Measurements from ENCODE around the gene KRT86. TPM values are rescaled to one million over a fixed set of nuclear protein-coding genes. Genes with fewer than 3 reads are reported as not detected.
A peak's percentile ranks its signal among the peaks of the same experiment; 100 is the strongest.
"Not testable (repeated sequence)": the region's sequence is repeated elsewhere in the genome, so short reads cannot be mapped to it uniquely, and the experiment has no call there.

Gene KRT86
- polyA plus RNA-seq, 2 donors: 0.04 to 0.10 TPM

- Histone ChIP-seq H3K27me3 (ENCODE audit: control insufficient read depth in 1 of 2, insufficient read depth in 2 of 2, low read length in 2 of 2) (no peaks in the 10 kb centered on the region), H3K4me1 (ENCODE audit: control insufficient read depth in 2 of 2, insufficient read depth in 2 of 2, low read length in 1 of 2) (no peaks in the 10 kb centered on the region), H3K36me3 (ENCODE audit: control insufficient read depth in 2 of 2, insufficient read depth in 2 of 2, low read length in 1 of 2) (no peaks in the 10 kb centered on the region), H3K27ac (ENCODE audit: low read depth in 2 of 2, low read length in 1 of 2) (no peak overlapping the region), H3K9me3 (ENCODE audit: control insufficient read depth in 2 of 2, insufficient read depth in 1 of 2, low read depth in 1 of 2, low read length in 1 of 2) (peaks cover 0 to 5% of the 10 kb centered on the region in 2 donors), H3K4me3 (ENCODE audit: low read depth in 1 of 2, low read length in 2 of 2) (no peak overlapping the region)
- 49 to 63% methylated on average over 10 of the region's 10 CpGs for WGBS, 2 donors
These were observed 64.0 kb downstream of the KRT86 start for GRCh38 chr12:52338241-52338960.

DNA sequence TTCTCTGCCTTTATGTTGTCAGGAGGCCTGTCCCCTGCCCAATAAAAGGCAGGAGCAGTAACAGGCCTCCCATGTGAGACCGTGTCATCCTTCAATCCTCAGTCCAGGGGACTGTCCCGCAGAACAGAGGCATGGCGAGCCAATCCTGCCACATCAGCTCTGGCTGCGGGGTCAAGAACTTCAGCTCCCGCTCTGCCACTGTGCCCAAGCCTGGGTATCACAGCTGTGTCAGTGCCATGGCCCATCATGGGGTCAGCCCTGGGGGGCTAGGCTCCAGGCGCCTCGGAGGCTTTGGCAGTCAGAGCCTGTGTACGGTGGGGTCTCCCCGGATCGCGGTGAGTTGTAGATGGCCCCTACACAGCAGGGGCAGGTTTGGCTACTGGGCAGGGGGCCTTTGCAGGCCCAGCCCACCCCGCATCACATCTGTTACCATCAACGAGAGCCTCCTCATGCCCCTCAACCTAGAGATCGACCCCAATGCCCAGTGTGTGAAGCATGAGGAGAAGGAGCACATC is 66.7 kb downstream of the KRT86 start:
- Histone ChIP-seq H3K9me3 (ENCODE audit: control insufficient read depth in 2 of 2, insufficient read depth in 1 of 2, low read depth in 1 of 2, low read length in 1 of 2) (peaks cover 0 to 3% of the 10 kb centered on the region in 2 donors), H3K36me3 (ENCODE audit: control insufficient read depth in 2 of 2, insufficient read depth in 2 of 2, low read length in 1 of 2) (no peaks in the 10 kb centered on the region), H3K4me3 (ENCODE audit: low read depth in 1 of 2, low read length in 2 of 2) (no peak overlapping the region), H3K27ac (ENCODE audit: low read depth in 2 of 2, low read length in 1 of 2) (no peak overlapping the region), H3K4me1 (ENCODE audit: control insufficient read depth in 2 of 2, insufficient read depth in 2 of 2, low read length in 1 of 2) (no peaks in the 10 kb centered on the region), H3K27me3 (ENCODE audit: control insufficient read depth in 1 of 2, insufficient read depth in 2 of 2, low read length in 2 of 2) (no peaks in the 10 kb centered on the region)
- 93 to 94% methylated on average over 14 of the region's 14 CpGs for WGBS, 2 donors

- 89 to 92% methylated on average over 2 of the region's 2 CpGs for WGBS, 2 donors
- H3K27ac ChIP-seq (ENCODE audit: low read depth in 2 of 2, low read length in 1 of 2): no peak overlapping the region
- peaks cover 0 to 2% of the 10 kb centered on the region in 2 donors for H3K4me1 ChIP-seq (ENCODE audit: control insufficient read depth in 2 of 2, insufficient read depth in 2 of 2, low read length in 1 of 2)
- H3K4me3 ChIP-seq (ENCODE audit: low read depth in 1 of 2, low read length in 2 of 2): no peak overlapping the region
- H3K9me3 ChIP-seq (ENCODE audit: control insufficient read depth in 2 of 2, insufficient read depth in 1 of 2, low read depth in 1 of 2, low read length in 1 of 2): peaks cover 0 to 3% of the 10 kb centered on the region in 2 donors
- no peaks in the 10 kb centered on the region for H3K36me3 ChIP-seq (ENCODE audit: control insufficient read depth in 2 of 2, insufficient read depth in 2 of 2, low read length in 1 of 2)
- H3K27me3 ChIP-seq (ENCODE audit: control insufficient read depth in 1 of 2, insufficient read depth in 2 of 2, low read length in 2 of 2): no peaks in the 10 kb centered on the region
These were observed 68.5 kb downstream of the KRT86 start for GRCh38 chr12:52342781-52343490.

GRCh38 chr12:52343550-52343949 is 69.1 kb downstream of the KRT86 start:
- peaks cover 0 to 2% of the 10 kb centered on the region in 2 donors for H3K4me1 ChIP-seq (ENCODE audit: control insufficient read depth in 2 of 2, insufficient read depth in 2 of 2, low read length in 1 of 2)
- no peak overlapping the region for H3K27ac ChIP-seq (ENCODE audit: low read depth in 2 of 2, low read length in 1 of 2)
- no peak overlapping the region for H3K4me3 ChIP-seq (ENCODE audit: low read depth in 1 of 2, low read length in 2 of 2)
- no peaks in the 10 kb centered on the region for H3K27me3 ChIP-seq (ENCODE audit: control insufficient read depth in 1 of 2, insufficient read depth in 2 of 2, low read length in 2 of 2)
- 74 to 99% methylated on average over 2 of the region's 2 CpGs for WGBS, 2 donors
- no peaks in the 10 kb centered on the region for H3K36me3 ChIP-seq (ENCODE audit: control insufficient read depth in 2 of 2, insufficient read depth in 2 of 2, low read length in 1 of 2)
- H3K9me3 ChIP-seq (ENCODE audit: control insufficient read depth in 2 of 2, insufficient read depth in 1 of 2, low read depth in 1 of 2, low read length in 1 of 2): peaks cover 0 to 3% of the 10 kb centered on the region in 2 donors

DNA sequence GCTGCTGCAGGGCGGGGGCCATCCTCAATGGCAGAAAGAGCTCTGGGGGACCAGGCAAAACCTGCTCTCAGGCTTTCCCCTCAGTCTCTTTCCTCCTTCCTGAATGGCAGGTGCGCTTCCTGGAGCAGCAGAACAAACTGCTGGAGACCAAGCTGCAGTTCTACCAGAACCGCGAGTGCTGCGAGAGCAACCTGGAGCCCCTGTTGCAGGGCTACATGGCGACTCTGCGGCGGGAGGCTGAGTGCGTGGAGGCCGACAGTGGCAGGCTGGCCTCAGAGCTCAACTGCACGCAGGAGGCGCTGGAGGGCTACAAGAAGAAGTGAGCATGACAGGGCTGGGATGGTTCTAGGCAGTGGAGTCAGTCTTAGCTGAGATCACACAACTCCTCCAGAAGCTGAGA is 69.7 kb downstream of the KRT86 start:
- H3K9me3 ChIP-seq (ENCODE audit: control insufficient read depth in 2 of 2, insufficient read depth in 1 of 2, low read depth in 1 of 2, low read length in 1 of 2): peaks cover 0 to 3% of the 10 kb centered on the region in 2 donors
- no peak overlapping the region for H3K27ac ChIP-seq (ENCODE audit: low read depth in 2 of 2, low read length in 1 of 2)
- no peak overlapping the region for H3K4me3 ChIP-seq (ENCODE audit: low read depth in 1 of 2, low read length in 2 of 2)
- H3K4me1 ChIP-seq (ENCODE audit: control insufficient read depth in 2 of 2, insufficient read depth in 2 of 2, low read length in 1 of 2): peaks cover 0 to 2% of the 10 kb centered on the region in 2 donors
- H3K36me3 ChIP-seq (ENCODE audit: control insufficient read depth in 2 of 2, insufficient read depth in 2 of 2, low read length in 1 of 2): no peaks in the 10 kb centered on the region
- WGBS, 2 donors: 94 to 96% methylated on average over 12 of the region's 12 CpGs
- no peaks in the 10 kb centered on the region for H3K27me3 ChIP-seq (ENCODE audit: control insufficient read depth in 1 of 2, insufficient read depth in 2 of 2, low read length in 2 of 2)

DNA sequence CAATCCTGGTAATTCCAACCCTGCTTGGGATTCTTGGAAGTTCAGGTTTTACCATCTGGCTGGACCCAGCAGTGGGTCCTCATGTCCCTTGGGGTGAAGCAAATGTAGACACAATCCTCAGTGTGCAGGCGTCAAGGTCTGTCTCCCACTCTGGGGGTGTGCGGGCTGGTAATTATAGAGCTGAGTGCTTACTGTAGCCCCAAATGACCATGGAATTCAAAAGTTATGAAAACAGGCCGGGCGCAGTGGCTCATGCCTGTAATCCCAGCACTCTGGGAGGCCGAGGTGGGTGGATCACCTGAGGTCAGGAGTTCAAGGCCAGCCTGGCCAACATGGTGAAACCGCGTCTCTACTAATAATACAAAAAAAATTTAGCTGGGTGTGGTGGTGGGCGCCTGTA is 70.6 kb downstream of the KRT86 start:
- not testable (repeated sequence) for H3K4me1 ChIP-seq (ENCODE audit: control insufficient read depth in 2 of 2, insufficient read depth in 2 of 2, low read length in 1 of 2); H3K9me3 ChIP-seq (ENCODE audit: control insufficient read depth in 2 of 2, insufficient read depth in 1 of 2, low read depth in 1 of 2, low read length in 1 of 2); H3K27me3 ChIP-seq (ENCODE audit: control insufficient read depth in 1 of 2, insufficient read depth in 2 of 2, low read length in 2 of 2); H3K36me3 ChIP-seq (ENCODE audit: control insufficient read depth in 2 of 2, insufficient read depth in 2 of 2, low read length in 1 of 2); H3K4me3 ChIP-seq (ENCODE audit: low read depth in 1 of 2, low read length in 2 of 2); H3K27ac ChIP-seq (ENCODE audit: low read depth in 2 of 2, low read length in 1 of 2)
- 83% methylated on average over 8 of the region's 8 CpGs for WGBS, 2 donors

GRCh38 chr12:52346593-52346992 is 72.1 kb downstream of the KRT86 start:
- no peaks in the 10 kb centered on the region for H3K27me3 ChIP-seq (ENCODE audit: control insufficient read depth in 1 of 2, insufficient read depth in 2 of 2, low read length in 2 of 2)
- 49 to 64% methylated on average over 4 of the region's 4 CpGs for WGBS, 2 donors
- H3K36me3 ChIP-seq (ENCODE audit: control insufficient read depth in 2 of 2, insufficient read depth in 2 of 2, low read length in 1 of 2): no peaks in the 10 kb centered on the region
- no peak overlapping the region for H3K4me3 ChIP-seq (ENCODE audit: low read depth in 1 of 2, low read length in 2 of 2)
- H3K27ac ChIP-seq (ENCODE audit: low read depth in 2 of 2, low read length in 1 of 2): no peak overlapping the region
- H3K9me3 ChIP-seq (ENCODE audit: control insufficient read depth in 2 of 2, insufficient read depth in 1 of 2, low read depth in 1 of 2, low read length in 1 of 2): peaks cover 0 to 3% of the 10 kb centered on the region in 2 donors
- peaks cover 0 to 5% of the 10 kb centered on the region in 2 donors for H3K4me1 ChIP-seq (ENCODE audit: control insufficient read depth in 2 of 2, insufficient read depth in 2 of 2, low read length in 1 of 2)

- Histone ChIP-seq H3K27ac (ENCODE audit: low read depth in 2 of 2, low read length in 1 of 2) (no peak overlapping the region), H3K4me3 (ENCODE audit: low read depth in 1 of 2, low read length in 2 of 2) (no peak overlapping the region), H3K4me1 (ENCODE audit: control insufficient read depth in 2 of 2, insufficient read depth in 2 of 2, low read length in 1 of 2) (peaks cover 0 to 5% of the 10 kb centered on the region in 2 donors), H3K9me3 (ENCODE audit: control insufficient read depth in 2 of 2, insufficient read depth in 1 of 2, low read depth in 1 of 2, low read length in 1 of 2) (peaks cover 0 to 3% of the 10 kb centered on the region in 2 donors), H3K27me3 (ENCODE audit: control insufficient read depth in 1 of 2, insufficient read depth in 2 of 2, low read length in 2 of 2) (no peaks in the 10 kb centered on the region), H3K36me3 (ENCODE audit: control insufficient read depth in 2 of 2, insufficient read depth in 2 of 2, low read length in 1 of 2) (no peaks in the 10 kb centered on the region)
- 76 to 87% methylated on average over 9 of the region's 9 CpGs for WGBS, 2 donors
These were observed 72.6 kb downstream of the KRT86 start for GRCh38 chr12:52347016-52347415.

GRCh38 chr12:52347551-52348510 is 73.4 kb downstream of the KRT86 start:
- WGBS, 2 donors: 68 to 72% methylated on average over 16 of the region's 16 CpGs
- Histone ChIP-seq H3K4me3 (ENCODE audit: low read depth in 1 of 2, low read length in 2 of 2) (no peak overlapping the region), H3K27me3 (ENCODE audit: control insufficient read depth in 1 of 2, insufficient read depth in 2 of 2, low read length in 2 of 2) (no peaks in the 10 kb centered on the region), H3K9me3 (ENCODE audit: control insufficient read depth in 2 of 2, insufficient read depth in 1 of 2, low read depth in 1 of 2, low read length in 1 of 2) (peaks cover 0 to 3% of the 10 kb centered on the region in 2 donors), H3K36me3 (ENCODE audit: control insufficient read depth in 2 of 2, insufficient read depth in 2 of 2, low read length in 1 of 2) (no peaks in the 10 kb centered on the region), H3K4me1 (ENCODE audit: control insufficient read depth in 2 of 2, insufficient read depth in 2 of 2, low read length in 1 of 2) (peaks cover 0 to 6% of the 10 kb centered on the region in 2 donors), H3K27ac (ENCODE audit: low read depth in 2 of 2, low read length in 1 of 2) (peak overlapping the region in 1 of 2 donors; percentile 1)

All from esophagus (tissue), 2 donors.